ENCODE results near the gene AFAP1.

Gene AFAP1

GRCh38 chr4:7862561-7863192 is 77.0 kb downstream of the AFAP1 start:
- no peak for DNase-seq

- DNase-seq = no peak
Observed at GRCh38 chr4:7861440-7861881, 78.2 kb downstream of the AFAP1 start.

- DNase-seq = no peak
Observed at GRCh38 chr4:7860600-7861163, 79.0 kb downstream of the AFAP1 start.

DNA sequence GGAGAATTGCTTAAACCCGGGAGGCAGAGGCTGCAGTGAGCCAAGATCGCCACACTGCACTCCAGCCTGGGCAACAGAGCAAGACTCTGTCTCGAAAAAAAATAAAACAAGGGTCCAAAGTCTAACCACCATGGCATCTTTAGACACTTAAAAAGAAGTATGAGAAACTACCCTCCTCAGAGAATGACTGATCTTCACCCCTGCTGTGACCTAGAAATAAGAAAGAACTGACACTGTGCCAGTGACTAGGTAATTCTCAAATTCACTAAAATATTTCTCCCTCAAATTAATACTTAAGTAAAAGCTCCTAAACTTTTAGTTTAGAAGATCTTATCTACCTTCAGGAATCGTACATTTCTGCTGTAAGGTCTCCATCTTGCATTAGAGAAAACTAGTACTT is 80.3 kb downstream of the AFAP1 start:
- no peak for DNase-seq

- DNase-seq = no peak
Observed at GRCh38 chr4:7858498-7858897, 81.2 kb downstream of the AFAP1 start.

- no peak for DNase-seq
Observed at GRCh38 chr4:7857993-7858392, 81.7 kb downstream of the AFAP1 start.

DNA sequence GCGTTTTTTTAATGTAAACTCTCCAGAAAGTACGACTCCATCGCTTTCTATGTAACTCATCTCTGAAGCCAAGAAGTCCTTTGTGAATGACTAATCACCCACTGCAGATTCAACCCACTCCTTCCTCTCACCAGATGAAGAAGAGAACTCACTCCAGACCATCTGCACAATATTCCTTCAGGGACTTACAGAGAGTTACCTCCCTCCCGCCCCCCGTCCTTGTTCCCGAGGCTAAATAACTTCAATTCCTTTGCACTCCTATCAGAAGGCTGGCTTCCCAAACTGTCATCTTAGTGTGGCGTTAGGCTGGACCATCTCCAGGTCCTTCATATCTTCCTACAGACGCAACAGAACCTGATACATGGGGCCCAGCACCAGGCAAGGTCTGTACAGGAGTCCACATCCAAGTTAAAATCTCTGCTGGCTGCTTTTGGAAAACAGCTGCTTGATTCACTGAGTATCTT is 82.4 kb downstream of the AFAP1 start:
- DNase-seq = no peak

DNA sequence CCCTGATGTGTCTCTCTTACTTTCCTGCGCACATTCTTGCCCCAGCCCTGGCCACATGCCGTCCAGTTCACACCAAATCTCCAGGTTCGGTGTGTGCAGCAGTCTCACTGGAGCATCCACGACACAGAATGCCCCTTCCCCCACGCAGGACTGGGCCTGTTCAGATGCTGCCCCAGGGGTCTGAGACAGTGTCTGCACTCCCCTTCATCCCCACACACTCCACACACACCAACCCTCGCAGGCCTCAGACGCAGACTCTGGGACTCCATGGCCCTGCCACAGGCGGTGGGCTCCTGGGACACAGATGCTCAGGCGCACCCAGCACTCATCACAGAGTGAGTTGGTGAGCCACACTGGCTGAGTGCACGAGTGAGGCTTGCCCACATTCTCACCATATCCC is 83.9 kb downstream of the AFAP1 start:
- no peak for DNase-seq

DNA sequence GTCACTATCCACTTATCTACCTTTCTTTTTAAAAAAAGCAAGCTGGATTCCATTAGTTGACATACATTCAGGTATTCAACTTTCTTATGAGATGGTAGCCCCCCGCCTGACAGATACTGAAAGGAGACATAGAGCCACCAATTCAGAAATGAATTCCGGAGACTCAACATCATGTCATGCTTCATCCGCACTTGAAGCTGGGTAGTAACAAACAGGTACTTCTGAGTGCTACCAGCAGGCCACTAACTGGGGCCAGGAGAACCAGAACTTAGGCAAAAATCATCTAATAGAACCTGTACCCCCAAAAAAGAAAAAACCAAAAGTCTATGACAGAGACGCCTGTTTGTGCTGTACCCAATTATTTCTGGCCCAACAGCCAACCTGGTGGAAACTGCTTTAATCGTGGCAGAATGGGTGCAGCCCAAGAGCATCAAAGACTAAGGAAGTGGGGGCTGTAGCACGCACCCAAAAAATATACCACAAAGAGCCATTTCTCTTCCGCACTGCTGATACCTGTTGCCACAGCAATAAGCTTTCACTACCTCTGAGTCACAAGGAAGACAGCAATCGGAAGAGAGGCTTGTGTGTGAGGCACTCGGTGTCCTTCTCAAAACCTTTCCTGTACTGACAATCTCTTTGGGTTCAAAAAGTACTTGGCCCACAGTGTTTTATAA is 84.8 kb downstream of the AFAP1 start:
- no peak for DNase-seq

DNA sequence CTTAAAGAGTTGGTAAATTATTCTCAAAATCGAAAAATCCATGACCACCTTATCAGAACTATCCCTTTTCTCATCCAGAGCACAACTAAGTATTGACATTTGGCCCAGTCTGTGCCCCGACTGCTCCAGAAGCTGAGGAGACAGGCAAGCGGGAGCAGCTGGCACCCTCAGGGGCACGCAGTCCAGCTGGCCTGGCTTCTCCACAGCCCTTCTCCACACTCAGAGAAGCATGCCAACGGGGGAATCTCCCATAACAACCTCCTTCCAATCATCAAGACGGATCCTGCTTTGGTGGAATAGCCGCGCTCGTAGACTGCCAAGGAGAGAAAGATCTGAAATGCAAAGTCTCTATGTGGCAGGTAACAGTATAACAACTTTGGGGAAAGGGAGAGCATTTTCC is 85.4 kb downstream of the AFAP1 start:
- DNase-seq = no peak

GRCh38 chr4:7853271-7853670 is 86.4 kb downstream of the AFAP1 start:
- DNase-seq = no peak

DNA sequence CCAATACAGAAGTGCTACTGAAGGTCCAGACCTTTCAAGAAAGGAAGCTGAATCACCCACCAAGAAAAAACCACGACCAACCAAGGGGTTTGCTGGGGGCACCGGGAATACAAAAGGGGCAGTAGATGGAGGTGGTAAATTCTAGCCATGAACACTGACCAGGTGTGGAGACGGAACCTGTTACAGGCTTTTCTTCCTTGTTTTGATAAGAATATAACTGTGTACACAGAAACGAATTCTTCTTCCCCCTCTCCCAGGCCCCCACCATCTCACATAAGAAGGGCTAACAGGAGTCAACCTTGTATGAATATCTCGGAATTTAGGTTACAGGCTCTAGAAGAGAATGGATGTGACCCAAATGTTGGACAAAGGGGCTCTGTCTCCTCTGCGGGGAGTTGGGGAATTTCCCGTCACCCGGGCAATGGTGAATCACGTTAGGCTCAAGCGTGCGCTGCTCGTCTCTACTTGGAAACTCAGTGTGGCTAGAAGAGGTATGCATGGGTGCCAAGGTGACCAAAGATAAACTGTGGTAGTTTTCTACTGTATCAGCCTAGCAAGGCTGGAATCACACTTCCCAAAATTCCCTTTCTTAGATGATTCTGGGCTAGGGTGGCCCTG is 87.0 kb downstream of the AFAP1 start:
- DNase-seq = no peak

DNA sequence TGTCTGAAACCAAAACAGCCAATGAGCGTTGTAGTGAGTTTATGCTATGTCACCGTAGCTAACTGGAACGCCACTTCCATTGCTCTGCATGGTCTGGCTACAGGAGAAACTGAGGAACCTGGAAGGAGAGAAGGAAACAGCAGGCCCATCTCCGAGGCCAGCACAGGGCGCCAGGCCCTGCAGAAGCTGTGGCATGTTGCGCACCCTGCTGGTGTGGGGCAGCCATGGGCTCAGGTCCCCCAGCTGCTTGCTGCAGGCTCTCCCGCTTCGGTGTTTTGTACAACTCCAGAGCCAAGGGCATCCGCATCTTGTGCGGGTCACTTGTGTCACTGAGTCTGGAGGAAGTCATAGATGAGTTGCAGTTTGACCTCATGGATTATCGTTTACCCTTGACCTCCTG is 89.2 kb downstream of the AFAP1 start:
- DNase-seq = no peak

DNA sequence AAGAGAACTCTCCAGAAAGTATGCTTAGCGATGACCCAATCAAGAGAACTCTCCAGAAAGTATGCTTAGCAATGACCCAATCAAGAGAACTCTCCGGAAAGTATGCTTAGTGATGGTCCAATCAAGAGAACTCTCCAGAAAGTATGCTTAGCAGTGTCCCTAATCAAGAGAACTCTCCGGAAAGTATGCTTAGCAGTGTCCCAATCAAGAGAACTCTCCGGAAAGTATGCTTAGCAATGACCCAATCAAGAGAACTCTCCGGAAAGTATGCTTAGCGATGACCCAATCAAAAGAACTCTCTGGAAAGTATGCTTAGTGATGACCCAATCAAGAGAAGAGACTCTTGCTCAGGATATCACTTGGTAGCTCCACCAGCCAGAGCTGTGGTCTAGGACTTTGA is 92.5 kb downstream of the AFAP1 start:
- no peak for DNase-seq

GRCh38 chr4:7845493-7846128 is 94.0 kb downstream of the AFAP1 start:
- DNase-seq = no peak

DNA sequence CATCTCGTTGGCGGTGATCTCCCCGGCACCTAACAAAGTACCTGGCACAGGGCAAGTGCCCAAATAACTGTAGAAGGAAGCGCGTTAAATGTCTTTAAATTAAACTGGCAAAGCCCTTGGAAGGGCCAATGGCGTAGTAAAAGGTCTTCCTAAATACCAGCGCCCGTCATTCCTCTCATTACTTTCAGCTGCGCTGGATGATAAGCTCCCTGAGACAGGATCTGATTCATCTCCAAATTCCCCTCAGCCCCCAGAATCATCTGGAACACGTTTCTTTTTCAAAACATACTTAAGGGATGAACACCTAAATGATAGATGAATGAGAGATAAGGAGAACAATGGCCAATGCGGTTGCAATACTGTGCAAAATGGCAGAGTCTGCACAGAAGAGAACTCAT is 95.1 kb downstream of the AFAP1 start:
- DNase-seq = no peak

- no peak for DNase-seq
Observed at GRCh38 chr4:7843831-7844593, 95.6 kb downstream of the AFAP1 start.

- no peak for DNase-seq
Observed at GRCh38 chr4:7842384-7843279, 97.0 kb downstream of the AFAP1 start.

DNA sequence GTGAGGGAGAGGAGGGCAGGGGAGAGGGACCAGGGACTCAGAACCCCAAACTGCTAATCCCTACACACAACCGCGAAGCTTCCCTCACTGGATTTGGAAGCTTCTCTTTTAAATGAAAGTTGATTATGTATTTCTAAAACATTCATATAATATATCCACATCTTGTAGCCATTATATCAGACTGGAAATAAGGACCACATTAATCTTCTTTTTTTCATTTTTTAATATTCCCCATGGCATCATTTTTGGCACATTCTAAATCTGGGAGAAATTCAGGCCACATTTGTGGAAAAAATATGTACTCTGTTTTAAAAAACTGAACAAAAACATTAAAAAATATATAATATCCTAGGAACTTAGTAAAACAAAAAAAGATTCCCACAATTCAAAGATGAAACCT is 97.8 kb downstream of the AFAP1 start:
- DNase-seq = no peak

- DNase-seq = no peak
Observed at GRCh38 chr4:7841071-7841470, 98.6 kb downstream of the AFAP1 start.

DNA sequence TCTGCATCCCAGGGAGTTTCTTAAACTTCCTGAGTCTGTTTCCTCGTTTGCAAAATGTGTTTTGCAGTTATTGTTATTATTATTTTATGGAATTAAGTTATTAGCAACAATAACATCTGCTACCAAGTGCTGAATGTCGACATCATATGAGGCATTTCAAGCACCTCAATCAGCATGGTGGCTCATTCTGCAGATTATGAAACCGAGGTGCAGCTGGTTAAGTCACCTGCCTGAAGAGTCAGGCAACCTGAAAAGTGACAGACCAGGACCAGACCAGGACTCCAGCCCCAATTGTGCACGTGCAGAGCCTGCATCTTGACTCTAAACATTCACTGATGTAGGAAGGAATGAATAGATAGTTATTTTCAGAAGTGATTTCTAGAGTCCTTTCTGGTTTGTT is 99.8 kb downstream of the AFAP1 start:
- DNase-seq = no peak
